ENCODE results near the gene DTD2. TPM values are rescaled to one million over a fixed set of nuclear protein-coding genes. Genes with fewer than 3 reads are reported as not detected.

Gene DTD2
- total RNA-seq, 120 experiments from 2014 or later = 11.4 to 33.1 (median 22.2) TPM

Other genes with a start within 250 kb of the DTD2 start
- 100 to 1,000 TPM; 137 to 232 (median 183) TPM for gene HECTD1, start 249.7 kb downstream of the DTD2 start, total RNA-seq
- gene HEATR5A, start 37.0 kb downstream of the DTD2 start, total RNA-seq = 10 to 100 TPM; 21.3 to 55.7 (median 34.4) TPM
- gene GPR33, start 30.5 kb upstream of the DTD2 start, total RNA-seq = not detected
- gene NUBPL, start 103.9 kb upstream of the DTD2 start, total RNA-seq = 10 to 100 TPM in 118 of 120 experiments, 1 to 10 TPM in 2; 7.5 to 25.4 (median 16.1) TPM